Measurements from ENCODE around the gene LIPE.

DNA sequence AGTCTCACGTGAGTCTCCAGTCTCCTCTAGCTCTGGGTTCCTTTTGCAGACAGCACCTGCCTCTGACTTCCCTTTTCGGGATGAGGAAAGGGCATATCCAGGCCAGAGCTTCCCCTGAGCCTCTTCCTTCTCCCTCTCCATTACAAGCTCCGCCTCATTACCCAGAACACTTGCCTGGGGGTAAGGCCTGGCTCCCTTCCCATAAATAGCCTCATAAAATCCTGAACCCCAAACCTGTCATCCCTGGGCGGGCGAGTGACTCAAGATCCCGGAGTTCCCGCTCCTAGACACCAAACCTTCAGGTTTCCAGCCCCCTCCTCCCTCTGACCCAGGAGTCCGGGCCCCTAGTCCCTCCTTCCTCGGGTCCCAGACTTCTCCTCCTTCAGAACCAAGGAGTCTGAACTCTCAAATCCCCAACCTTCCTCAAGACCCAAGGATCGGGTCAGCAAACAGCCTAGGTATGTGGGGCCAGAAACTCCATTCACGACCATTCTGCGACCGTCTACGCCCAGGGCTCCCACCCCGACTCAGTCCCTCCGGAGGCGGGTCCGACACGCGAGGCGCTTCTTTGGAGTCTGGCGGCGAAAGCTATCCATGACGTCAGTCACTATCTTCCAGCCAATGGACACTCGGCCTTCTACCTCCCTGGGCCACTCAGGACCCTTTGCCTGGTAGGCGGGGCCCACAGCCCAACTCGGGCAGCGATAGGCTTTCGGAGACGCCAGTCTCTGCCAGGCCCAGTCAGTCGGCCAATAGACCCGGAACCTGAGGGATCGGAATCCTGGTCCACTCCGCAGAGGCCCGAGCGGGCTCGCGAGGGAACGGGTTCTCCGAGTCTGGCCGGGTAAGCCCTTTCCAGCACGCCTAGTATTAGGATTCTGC lies 30.6 kb downstream of the LIPE start:
- TF ChIP-seq ZNF416 (CRISPR knock-in tag; IDR thresholded peaks at IDR 0.05) (no peak), FOXJ3 (CRISPR knock-in tag; IDR thresholded peaks at IDR 0.05; ENCODE audit: borderline replicate concordance) (no peak), RELA (CRISPR knock-in tag; IDR thresholded peaks at IDR 0.05; ENCODE audit: borderline replicate concordance) (no peak), SP1 (CRISPR knock-in tag; conservative IDR thresholded peaks at IDR 0.05) (peak; percentile 92), ZBTB21 (CRISPR knock-in tag; IDR thresholded peaks at IDR 0.05; ENCODE audit: borderline replicate concordance) (no peak)
- TF ChIP-seq, protein P1, sequence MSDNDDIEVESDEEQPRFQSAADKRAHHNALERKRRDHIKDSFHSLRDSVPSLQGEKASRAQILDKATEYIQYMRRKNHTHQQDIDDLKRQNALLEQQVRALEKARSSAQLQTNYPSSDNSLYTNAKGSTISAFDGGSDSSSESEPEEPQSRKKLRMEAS (CRISPR knock-in tag; IDR thresholded peaks at IDR 0.05), result peak; percentile 67
- TF ChIP-seq, protein P2, sequence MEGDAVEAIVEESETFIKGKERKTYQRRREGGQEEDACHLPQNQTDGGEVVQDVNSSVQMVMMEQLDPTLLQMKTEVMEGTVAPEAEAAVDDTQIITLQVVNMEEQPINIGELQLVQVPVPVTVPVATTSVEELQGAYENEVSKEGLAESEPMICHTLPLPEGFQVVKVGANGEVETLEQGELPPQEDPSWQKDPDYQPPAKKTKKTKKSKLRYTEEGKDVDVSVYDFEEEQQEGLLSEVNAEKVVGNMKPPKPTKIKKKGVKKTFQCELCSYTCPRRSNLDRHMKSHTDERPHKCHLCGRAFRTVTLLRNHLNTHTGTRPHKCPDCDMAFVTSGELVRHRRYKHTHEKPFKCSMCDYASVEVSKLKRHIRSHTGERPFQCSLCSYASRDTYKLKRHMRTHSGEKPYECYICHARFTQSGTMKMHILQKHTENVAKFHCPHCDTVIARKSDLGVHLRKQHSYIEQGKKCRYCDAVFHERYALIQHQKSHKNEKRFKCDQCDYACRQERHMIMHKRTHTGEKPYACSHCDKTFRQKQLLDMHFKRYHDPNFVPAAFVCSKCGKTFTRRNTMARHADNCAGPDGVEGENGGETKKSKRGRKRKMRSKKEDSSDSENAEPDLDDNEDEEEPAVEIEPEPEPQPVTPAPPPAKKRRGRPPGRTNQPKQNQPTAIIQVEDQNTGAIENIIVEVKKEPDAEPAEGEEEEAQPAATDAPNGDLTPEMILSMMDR (IDR thresholded peaks at IDR 0.05), result no peak
